Measurements from ENCODE around the gene CCDC68.

Gene CCDC68

DNA sequence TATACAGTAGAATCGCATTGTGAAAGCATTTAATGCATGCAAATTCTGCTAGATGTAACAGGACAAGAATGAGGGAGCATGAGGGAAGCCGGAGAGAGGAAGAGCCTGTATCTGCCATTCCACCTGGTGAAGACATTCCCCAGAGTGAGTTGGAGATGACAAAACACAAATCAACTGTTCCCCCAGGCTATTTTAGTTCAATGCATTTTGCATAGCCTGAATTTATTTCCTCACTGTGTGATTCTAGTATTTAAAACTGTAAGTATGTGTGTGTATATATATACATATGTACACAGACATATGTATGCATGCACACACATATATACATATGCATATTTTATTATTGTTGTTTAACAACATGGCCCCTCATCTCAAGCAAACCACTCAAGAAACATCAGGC is 54.7 kb downstream of the CCDC68 start:
- H3K4me3 ChIP-seq (ENCODE audit: low read depth, low read length), result no peak overlapping the region
- TF ChIP-seq, protein P1, sequence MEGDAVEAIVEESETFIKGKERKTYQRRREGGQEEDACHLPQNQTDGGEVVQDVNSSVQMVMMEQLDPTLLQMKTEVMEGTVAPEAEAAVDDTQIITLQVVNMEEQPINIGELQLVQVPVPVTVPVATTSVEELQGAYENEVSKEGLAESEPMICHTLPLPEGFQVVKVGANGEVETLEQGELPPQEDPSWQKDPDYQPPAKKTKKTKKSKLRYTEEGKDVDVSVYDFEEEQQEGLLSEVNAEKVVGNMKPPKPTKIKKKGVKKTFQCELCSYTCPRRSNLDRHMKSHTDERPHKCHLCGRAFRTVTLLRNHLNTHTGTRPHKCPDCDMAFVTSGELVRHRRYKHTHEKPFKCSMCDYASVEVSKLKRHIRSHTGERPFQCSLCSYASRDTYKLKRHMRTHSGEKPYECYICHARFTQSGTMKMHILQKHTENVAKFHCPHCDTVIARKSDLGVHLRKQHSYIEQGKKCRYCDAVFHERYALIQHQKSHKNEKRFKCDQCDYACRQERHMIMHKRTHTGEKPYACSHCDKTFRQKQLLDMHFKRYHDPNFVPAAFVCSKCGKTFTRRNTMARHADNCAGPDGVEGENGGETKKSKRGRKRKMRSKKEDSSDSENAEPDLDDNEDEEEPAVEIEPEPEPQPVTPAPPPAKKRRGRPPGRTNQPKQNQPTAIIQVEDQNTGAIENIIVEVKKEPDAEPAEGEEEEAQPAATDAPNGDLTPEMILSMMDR (IDR thresholded peaks at IDR 0.05; ENCODE audit: control insufficient read depth, extremely low read depth, insufficient read depth), result no peak
- DNase-seq (ENCODE audit: low read depth), result no peak

DNA sequence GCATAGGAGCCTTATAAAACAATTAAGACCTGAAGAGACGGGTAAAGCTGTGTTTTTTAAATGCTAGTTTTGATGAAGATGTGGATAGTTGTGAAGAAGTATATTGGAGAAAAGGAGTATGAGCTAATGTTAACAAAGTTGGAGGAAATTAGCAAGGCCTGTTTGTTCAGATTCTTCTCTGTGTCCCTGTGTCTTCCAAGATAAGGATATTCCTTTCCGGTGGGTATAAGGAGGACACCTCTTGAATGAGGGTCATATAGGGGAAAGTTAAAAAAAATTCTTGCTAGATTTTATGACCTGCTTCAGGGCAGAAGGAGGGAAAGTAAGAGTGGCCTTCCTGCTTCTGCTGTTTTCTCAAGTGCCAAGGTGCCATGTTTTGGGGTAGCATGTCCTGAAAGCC is 59.0 kb downstream of the CCDC68 start:
- no peak for DNase-seq (ENCODE audit: low read depth)
- TF ChIP-seq, protein P1 (IDR thresholded peaks at IDR 0.05; ENCODE audit: control insufficient read depth, extremely low read depth, insufficient read depth), result no peak
- no peak overlapping the region for H3K4me3 ChIP-seq (ENCODE audit: low read depth, low read length)

DNA sequence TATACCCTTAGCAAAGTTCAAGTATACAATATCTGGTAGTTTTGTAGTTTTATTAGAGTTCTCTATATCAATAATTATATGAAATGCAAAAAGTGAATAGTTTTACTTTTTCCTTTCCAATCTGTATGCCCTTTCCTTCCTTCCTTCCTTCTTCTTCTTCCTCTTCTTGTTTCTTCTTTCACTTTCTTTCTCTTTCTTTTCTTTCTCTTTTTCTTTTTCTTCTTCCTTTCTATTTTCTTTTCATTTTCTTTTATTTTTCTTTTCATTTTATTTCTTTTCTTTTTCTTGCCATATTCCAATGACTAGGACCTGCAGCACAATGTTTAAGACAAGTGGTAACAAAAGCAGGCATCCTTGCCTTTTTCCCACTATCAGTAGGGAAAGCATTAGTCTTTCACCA is 59.8 kb downstream of the CCDC68 start:
- TF ChIP-seq, protein P1 (IDR thresholded peaks at IDR 0.05; ENCODE audit: control insufficient read depth, extremely low read depth, insufficient read depth), result no peak
- H3K4me3 ChIP-seq (ENCODE audit: low read depth, low read length), result no peak overlapping the region

DNA sequence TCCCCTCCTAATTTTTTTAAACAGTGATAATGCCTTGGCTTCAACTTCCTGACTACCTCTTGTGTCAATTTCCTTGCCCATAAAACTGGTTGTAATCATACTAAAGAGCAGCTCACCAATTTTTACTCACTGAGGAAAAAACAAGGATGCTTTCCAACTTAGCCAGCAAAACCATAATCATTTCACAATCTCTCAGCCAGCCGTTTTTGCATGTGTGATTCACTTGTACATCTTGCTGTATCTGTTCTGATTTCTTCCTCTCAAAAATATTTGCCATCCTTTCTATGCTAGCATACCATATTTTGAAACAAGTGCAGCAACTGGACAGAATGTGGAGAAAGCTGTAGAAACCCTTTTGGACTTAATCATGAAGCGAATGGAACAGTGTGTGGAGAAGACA is 70.3 kb downstream of the CCDC68 start:
- no peak for DNase-seq (ENCODE audit: low read depth)

More for the DNA sequence above, 59.8 kb downstream of the CCDC68 start:
- no peak for DNase-seq (ENCODE audit: low read depth)

DNA sequence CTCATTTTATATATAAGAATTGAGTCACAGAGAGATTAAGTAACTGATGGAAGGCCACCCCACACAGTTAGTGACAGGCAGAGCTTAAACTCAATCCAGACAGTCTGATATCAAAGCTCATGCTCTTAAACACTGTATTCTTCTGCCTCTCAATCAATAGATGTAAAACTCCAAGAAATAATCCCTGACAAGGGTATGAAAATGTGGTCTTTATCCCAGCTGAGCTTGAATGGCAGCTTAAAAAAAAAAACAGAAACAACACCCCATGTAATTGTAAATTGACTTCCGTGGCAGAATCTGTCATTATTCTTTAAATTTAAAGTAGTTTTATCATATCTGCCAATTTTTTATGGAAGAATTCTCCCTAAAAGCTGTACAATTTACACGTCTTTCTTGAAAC is 70.9 kb downstream of the CCDC68 start:
- H3K4me3 ChIP-seq (ENCODE audit: low read depth, low read length), result no peak overlapping the region
- TF ChIP-seq, protein P1 (IDR thresholded peaks at IDR 0.05; ENCODE audit: control insufficient read depth, extremely low read depth, insufficient read depth), result no peak
- no peak for DNase-seq (ENCODE audit: low read depth)

More for the DNA sequence above, 70.3 kb downstream of the CCDC68 start:
- no peak overlapping the region for H3K4me3 ChIP-seq (ENCODE audit: low read depth, low read length)
- TF ChIP-seq, protein P1 (IDR thresholded peaks at IDR 0.05; ENCODE audit: control insufficient read depth, extremely low read depth, insufficient read depth), result no peak

DNA sequence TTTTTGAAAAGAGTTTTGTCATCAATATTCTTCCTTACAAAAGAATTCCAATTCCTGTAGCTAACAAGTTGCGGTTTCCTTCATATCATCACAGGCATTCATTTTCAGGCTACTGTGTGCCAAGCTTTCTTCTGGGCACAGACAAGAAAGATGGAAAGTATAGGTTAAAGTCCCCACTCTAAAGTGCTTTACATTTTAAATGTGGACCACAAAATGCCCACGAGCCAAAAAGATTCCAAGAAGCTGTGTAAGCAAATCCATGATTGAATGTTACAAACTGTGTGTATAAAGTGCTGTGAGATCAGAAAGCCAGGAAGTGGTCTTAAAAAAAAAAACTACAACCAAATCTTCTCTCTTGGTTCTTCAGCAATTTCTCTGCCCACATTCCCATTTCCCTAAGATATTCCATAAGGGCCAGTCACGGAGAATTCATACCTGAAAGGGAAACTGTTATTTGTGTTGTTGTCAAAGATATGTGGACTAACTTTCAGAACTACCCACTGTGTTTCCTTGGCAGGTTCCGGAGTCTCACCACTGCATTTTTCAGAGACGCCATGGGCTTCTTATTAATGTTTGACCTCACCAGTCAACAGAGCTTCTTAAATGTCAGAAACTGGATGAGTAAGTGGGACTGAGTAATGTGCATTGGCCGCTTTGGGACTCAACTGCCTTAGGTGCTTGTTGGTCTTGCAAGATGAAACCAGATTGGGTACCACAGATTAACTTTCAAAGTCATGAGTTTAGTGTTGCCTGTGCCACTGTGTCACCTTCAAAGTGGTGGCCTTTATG is 75.3 kb downstream of the CCDC68 start:
- TF ChIP-seq, protein P1 (IDR thresholded peaks at IDR 0.05; ENCODE audit: control insufficient read depth, extremely low read depth, insufficient read depth), result no peak
- DNase-seq (ENCODE audit: low read depth), result no peak
- no peak overlapping the region for H3K4me3 ChIP-seq (ENCODE audit: low read depth, low read length)

DNA sequence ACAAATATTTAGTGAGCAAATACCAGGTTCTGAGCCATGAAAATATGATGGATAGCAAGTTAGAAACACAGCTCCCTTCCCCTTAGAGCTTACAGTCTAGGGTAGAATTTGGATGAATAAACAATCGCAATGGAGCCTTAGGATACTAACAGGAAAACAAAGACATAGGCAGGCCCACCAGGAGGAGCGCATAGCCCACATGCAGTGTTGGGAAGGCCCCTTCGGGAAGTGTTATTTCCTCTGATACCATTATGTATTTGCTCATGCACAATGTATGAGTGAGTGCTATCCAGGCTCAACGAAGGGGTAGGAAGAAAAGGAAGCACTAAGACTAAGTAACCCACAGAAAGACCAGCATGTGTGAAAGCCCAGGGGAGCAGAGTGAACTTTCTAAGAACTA is 76.9 kb downstream of the CCDC68 start:
- TF ChIP-seq, protein P1 (IDR thresholded peaks at IDR 0.05; ENCODE audit: control insufficient read depth, extremely low read depth, insufficient read depth), result no peak
- H3K4me3 ChIP-seq (ENCODE audit: low read depth, low read length), result no peak overlapping the region
- no peak for DNase-seq (ENCODE audit: low read depth)

Data from LNCaP clone FGC (cell line).